Measurements from ENCODE around the gene DECR2.

Gene DECR2

GRCh38 chr16:450385-450784 is 48.7 kb downstream of the DECR2 start:
- no peak overlapping the region for H3K4me3 ChIP-seq (ENCODE audit: low read depth, low read length)
- in situ Hi-C loops (cut with HindIII; ENCODE audit: low sequenced_read_pairs) = no loop called here
- TF ChIP-seq, protein P1, sequence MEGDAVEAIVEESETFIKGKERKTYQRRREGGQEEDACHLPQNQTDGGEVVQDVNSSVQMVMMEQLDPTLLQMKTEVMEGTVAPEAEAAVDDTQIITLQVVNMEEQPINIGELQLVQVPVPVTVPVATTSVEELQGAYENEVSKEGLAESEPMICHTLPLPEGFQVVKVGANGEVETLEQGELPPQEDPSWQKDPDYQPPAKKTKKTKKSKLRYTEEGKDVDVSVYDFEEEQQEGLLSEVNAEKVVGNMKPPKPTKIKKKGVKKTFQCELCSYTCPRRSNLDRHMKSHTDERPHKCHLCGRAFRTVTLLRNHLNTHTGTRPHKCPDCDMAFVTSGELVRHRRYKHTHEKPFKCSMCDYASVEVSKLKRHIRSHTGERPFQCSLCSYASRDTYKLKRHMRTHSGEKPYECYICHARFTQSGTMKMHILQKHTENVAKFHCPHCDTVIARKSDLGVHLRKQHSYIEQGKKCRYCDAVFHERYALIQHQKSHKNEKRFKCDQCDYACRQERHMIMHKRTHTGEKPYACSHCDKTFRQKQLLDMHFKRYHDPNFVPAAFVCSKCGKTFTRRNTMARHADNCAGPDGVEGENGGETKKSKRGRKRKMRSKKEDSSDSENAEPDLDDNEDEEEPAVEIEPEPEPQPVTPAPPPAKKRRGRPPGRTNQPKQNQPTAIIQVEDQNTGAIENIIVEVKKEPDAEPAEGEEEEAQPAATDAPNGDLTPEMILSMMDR (IDR thresholded peaks at IDR 0.05; ENCODE audit: low read depth, low read length) = no peak
- no peak for DNase-seq (ENCODE audit: low read depth, low spot score)

- in situ Hi-C loops (cut with HindIII; ENCODE audit: low sequenced_read_pairs) = no loop called here
- DNase-seq (ENCODE audit: low read depth, low spot score) = no peak
- TF ChIP-seq, protein P1 (IDR thresholded peaks at IDR 0.05; ENCODE audit: low read depth, low read length) = no peak
- H3K4me3 ChIP-seq (ENCODE audit: low read depth, low read length) = no peak overlapping the region
Measured at GRCh38 chr16:450785-451512, 49.3 kb downstream of the DECR2 start.

DNA sequence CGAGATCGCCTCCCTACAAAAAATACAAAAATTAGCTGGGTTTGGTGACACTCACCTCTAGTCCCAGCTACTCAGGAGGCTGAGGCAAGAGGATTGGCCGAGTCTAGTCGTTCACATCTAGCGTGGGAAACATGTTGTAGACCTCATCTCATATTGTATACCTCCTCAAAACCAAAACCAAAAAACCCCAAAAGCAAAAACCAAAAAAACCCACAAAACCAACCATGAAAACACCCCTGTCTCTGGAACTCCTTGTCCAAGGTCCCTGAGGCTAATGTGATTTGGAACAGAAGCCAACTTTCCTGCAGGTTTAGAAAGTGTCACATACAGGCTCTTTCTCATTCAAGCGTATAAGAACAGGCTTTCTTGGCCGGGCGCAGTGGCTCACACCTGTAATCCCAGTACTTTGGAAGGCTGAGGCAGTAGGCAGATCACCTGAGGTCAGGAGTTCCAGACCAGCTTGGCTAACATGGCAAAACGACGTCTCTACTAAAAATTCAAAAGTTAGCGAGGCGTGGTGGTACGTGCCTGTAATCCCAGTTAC is 52.8 kb downstream of the DECR2 start:
- DNase-seq (ENCODE audit: low read depth, low spot score) = no peak
- in situ Hi-C loops (cut with HindIII; ENCODE audit: low sequenced_read_pairs) = no loop called here
- TF ChIP-seq, protein P1 (IDR thresholded peaks at IDR 0.05; ENCODE audit: low read depth, low read length) = no peak
- no peak overlapping the region for H3K4me3 ChIP-seq (ENCODE audit: low read depth, low read length)

GRCh38 chr16:455453-455852 is 53.8 kb downstream of the DECR2 start:
- DNase-seq (ENCODE audit: low read depth, low spot score) = no peak
- TF ChIP-seq, protein P1 (IDR thresholded peaks at IDR 0.05; ENCODE audit: low read depth, low read length) = no peak
- no peak overlapping the region for H3K4me3 ChIP-seq (ENCODE audit: low read depth, low read length)
- in situ Hi-C loops (cut with HindIII; ENCODE audit: low sequenced_read_pairs) = no loop called here

GRCh38 chr16:456891-457483 is 55.3 kb downstream of the DECR2 start:
- H3K4me3 ChIP-seq (ENCODE audit: low read depth, low read length) = no peak overlapping the region
- DNase-seq (ENCODE audit: low read depth, low spot score) = peak; percentile 38
- in situ Hi-C loops (cut with HindIII; ENCODE audit: low sequenced_read_pairs) = no loop called here

GRCh38 chr16:457732-458400 is 56.2 kb downstream of the DECR2 start:
- in situ Hi-C loops (cut with HindIII; ENCODE audit: low sequenced_read_pairs) = no loop called here
- TF ChIP-seq, protein P1 (IDR thresholded peaks at IDR 0.05; ENCODE audit: low read depth, low read length) = no peak
- no peak overlapping the region for H3K4me3 ChIP-seq (ENCODE audit: low read depth, low read length)
- DNase-seq (ENCODE audit: low read depth, low spot score) = no peak

More at GRCh38 chr16:456891-457483, 55.3 kb downstream of the DECR2 start:
- TF ChIP-seq, protein P1 (IDR thresholded peaks at IDR 0.05; ENCODE audit: low read depth, low read length) = no peak

Data from astrocyte of the spinal cord (primary cell).